GDM1 (cell line): ENCODE measurements around the gene CKMT2.

Experiments
- DNase-seq: peaks from one replicate; lab custom pipeline; 2025; lab: John Stamatoyannopoulos, UW

The CKMT2 gene

DNA sequence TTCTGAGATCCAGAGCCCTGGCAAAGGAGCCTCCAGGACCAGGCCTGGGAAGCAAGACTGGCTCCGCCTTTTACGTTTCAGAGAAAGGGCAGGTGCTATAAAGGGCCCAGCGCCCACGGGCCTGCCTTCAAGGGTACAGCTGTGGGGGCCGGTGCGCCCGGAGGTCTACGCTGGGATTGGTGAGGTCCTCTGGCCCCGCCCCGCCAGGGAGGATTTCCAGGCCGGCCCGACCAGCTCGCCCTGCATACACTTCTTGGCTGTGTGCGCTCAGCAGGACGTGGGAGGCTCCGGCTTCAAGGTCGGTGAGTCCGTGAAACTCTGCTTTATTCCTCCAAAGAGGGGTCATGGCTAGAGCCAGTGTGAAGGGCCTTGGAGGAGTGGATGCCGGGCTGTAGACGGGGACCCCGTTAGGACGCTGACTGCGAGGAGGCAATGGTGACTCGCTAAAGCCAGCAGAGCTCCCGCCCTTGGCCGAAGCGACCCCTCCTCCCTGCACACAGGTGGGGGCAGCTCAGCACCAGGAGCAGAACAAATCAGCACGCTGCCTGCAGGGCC lies at the start of gene CKMT2:
TSS of gene CKMT2 (plus strand) at position 243 of the 555 bp plus-strand sequence. CDS start 17,811 bp downstream, outside the sequence.
- DNase-seq: no peak

GRCh38 chr5:81183811-81184748 lies 49.0 kb upstream of the CKMT2 start:
- DNase-seq: no peak

- no peak for DNase-seq
Measured at GRCh38 chr5:81184749-81185110, 48.4 kb upstream of the CKMT2 start.

GRCh38 chr5:81187885-81188284 lies 45.2 kb upstream of the CKMT2 start:
- no peak for DNase-seq

- no peak for DNase-seq
Measured at GRCh38 chr5:81188962-81189361, 44.2 kb upstream of the CKMT2 start.

- DNase-seq: no peak
Measured at GRCh38 chr5:81189875-81190498, 43.1 kb upstream of the CKMT2 start.

GRCh38 chr5:81191726-81192372 lies 41.3 kb upstream of the CKMT2 start:
- no peak for DNase-seq

DNA sequence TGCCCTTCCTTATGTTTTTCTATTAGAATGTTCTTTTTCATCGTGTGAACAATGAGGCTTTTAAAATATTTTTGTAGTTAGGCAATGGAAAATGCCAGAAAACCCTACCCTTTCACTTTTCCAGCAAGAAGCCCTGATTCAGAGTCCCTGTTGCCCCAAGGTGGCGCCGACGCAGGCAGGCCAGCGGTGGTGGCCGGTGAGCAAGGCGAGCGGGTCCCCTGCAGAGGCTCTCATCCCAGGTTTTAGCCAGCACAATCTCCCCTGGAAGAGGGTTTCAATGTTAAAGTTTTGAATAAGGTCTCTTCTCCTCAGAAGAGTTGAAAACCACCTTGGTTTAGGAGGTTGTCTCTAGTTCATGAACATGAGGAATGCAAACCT lies 40.8 kb upstream of the CKMT2 start:
- no peak for DNase-seq

- peak; percentile 62 for DNase-seq
Measured at GRCh38 chr5:81194633-81195334, 38.3 kb upstream of the CKMT2 start.

- DNase-seq: no peak
Measured at GRCh38 chr5:81195335-81195929, 37.7 kb upstream of the CKMT2 start.

DNA sequence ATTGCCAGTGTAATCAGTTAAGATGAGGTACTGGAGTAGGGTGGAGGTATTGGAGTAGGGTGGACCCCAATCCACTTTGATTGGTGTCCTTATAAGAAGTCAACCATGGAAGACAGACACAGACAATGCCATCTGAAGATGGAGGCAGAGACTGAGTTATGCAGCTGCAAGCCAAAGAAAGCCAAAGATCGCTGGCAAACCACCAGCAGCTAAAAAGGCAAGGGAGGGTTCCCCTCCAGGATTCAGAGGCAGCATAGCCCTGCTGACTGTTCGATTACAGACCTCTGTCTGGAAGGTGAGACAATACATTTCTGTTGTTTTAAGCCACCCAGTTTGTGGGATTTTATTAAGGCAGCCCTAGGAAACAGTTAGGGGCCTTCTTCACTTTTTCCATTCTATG lies 30.5 kb upstream of the CKMT2 start:
- DNase-seq: no peak

GRCh38 chr5:81203729-81204128 lies 29.4 kb upstream of the CKMT2 start:
- no peak for DNase-seq

GRCh38 chr5:81204205-81204604 lies 28.9 kb upstream of the CKMT2 start:
- DNase-seq: no peak

DNA sequence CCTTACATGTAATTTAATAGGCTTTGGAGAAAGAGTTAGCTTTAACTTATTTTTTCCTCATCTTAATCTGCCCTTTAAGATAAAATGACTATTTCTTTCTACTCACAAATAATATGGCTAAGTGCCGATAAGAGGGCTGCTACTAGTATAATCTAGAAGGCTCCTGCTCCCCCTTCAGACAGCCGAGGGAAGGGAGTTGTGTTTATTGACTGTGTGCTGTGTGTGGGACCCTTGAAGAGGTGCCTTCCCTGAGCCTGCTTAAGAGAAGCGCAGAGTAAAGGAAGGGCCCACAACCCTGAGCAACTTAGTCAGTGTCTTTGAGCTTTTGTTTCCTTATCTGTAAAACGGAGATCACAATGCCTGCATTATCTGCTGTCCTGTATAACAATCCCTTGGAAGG lies 28.1 kb upstream of the CKMT2 start:
- no peak for DNase-seq

DNA sequence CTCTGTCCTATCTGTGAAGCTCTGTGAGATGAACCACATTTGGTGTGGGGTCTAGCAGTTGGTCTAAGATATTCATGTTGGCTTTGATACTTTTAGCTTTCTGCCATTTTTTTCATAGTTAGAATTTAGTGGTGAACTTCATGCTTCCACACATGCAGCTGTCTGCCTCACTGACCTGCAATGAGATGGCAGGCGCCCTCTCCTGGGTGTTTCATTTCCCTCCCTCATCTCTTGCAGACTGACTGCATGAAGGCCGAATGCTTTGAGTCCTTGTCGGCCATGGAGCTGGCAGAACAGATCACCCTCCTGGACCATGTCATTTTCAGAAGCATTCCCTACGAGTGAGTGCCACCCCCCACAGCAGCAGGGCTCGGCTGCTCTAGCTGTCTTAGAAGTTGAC lies 26.1 kb upstream of the CKMT2 start:
- no peak for DNase-seq

DNA sequence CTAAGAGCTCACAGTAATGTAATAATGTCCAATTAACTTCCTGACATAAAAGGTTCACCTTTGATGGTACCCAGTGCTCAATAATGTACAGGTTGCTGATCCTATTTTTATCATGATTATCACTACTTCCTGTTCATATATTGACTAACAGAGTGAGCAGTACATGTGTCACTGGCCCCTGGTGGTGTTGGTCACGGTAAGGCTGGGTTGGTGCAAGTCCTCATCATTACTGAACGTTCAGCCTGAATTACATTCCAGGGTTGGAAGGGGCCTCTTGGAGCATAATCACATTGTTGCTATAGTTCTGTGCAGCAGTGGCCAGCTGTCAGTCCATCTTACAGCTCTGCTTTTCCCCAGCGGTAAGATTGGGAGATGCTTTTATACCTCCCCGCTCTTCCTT lies 24.2 kb upstream of the CKMT2 start:
- no peak for DNase-seq

DNA sequence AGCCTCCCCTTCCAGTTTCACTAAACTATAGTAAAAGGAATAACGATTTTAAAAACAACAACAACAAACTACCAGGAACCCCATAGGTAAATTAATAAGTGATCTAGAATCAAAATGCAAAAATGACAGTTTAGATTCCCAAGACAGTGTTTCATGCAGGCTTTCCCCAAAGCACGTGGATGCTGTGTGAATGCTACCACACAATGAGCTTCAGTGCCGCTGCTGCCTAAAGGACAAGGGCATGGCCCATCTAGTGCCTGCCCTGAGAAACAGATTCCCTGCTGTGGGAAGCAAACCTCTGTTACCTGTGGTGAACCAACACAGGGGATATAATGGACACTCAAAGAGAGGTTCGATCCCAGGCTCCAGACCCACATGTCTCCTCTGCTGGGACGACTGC lies 23.7 kb upstream of the CKMT2 start:
- DNase-seq: no peak

DNA sequence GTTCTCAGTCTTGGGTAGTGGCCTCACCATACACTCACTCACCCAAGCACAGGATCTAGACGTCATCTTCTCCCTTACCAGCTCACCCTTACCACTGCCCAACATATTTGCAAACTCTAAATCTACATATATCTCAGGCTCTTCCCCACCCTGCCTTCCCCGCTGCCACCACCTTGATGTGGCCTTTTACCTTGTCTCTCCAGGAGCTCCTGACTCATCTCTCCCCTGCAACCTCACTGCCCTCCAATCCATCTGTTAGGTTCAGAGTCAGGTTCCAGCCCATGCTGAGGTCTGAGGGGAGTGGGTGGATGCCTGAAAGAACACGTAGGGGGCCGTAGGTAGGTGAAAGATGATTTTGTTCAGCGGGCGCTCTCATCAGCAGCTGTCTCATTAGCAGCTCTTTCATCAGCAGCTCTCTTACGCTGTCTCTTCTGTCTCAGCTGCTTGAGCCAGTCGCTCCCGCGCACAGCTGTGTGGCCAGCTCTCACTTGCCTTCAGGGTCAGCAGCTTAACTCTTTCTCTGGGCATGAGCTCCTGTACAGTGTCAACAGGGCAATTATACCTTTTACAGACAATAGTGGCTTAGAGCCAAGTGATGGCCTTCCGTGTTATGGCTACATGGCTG lies 23.1 kb upstream of the CKMT2 start:
- no peak for DNase-seq

- no peak for DNase-seq
Measured at GRCh38 chr5:81212211-81212751, 20.8 kb upstream of the CKMT2 start.

DNA sequence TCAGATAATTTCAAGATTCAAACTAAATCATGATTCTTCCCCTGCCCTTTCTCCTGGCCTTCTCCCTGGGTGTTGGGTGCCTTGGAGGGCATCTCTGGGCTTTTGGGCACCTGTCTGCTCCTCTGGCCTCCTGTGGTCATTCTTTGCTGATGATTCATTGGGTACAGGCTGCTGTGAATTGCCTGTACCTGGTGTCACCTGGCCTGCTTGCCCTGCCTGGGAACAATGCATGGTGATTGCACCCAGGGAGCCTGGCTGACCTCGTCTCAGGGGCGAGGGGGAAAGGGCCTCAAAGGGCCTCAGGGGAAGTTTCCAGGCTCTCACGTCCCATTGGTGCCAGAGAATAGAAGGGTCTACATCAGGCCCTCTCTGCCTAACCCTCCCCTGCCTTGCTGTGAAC lies 20.1 kb upstream of the CKMT2 start:
- DNase-seq: no peak

- DNase-seq: no peak
Measured at GRCh38 chr5:81214848-81215247, 18.3 kb upstream of the CKMT2 start.
